ENCODE data around the gene TTC9B.
"Not testable (repeated sequence)": the region's sequence is repeated elsewhere in the genome, so short reads cannot be mapped to it uniquely, and the experiment has no call there.

Gene TTC9B

GRCh38 chr19:40231544-40232424 lies 13.6 kb upstream of the TTC9B start:
- no peak for DNase-seq

- no peak for DNase-seq
Observed at GRCh38 chr19:40231057-40231456, 12.9 kb upstream of the TTC9B start.

DNA sequence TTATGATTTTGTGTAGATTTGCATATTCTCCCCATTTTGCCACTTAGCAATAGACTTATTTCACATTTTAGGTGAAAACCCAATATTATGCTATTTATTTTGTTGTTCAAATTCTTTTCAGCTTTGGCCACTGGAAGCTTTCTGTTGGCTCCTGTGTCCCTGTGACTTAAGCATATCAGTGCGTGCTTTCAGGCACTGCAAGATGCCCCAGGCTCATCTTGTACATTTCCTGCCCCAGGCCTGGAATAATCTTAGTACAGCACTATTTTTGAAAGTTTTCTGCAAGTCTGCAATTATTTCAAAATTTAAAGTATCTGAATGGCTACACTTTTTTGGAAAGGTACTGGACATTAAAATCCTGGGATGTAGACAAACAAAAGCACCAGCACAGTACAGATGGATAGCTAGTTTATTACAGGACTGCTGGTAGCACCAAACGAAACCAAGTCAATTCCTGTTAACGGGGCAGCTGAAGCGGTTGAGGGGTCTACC lies 11.8 kb upstream of the TTC9B start:
- no peak for DNase-seq

DNA sequence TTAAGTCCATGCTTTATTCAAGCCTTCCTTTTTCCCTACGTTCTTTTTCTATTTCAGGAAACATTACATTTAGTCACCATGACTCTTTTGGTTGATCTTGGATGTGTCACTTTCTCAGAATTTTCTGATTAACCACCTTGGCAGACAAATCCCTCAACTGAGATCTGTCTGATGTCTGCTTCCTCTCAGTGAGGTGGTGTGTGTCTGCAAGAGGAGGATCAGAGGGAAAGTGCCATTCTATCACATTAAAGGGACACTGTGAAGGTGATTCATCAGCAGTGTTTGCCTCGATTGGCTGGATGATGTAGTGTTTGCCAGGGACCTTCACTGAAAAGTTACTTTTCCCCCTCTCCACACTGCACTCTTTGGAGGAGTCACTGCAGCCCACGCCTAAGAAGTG lies 11.3 kb upstream of the TTC9B start:
- no peak for DNase-seq

GRCh38 chr19:40228863-40229262 lies 10.7 kb upstream of the TTC9B start:
- DNase-seq = no peak

- DNase-seq = no peak
Observed at GRCh38 chr19:40228346-40228745, 10.2 kb upstream of the TTC9B start.

DNA sequence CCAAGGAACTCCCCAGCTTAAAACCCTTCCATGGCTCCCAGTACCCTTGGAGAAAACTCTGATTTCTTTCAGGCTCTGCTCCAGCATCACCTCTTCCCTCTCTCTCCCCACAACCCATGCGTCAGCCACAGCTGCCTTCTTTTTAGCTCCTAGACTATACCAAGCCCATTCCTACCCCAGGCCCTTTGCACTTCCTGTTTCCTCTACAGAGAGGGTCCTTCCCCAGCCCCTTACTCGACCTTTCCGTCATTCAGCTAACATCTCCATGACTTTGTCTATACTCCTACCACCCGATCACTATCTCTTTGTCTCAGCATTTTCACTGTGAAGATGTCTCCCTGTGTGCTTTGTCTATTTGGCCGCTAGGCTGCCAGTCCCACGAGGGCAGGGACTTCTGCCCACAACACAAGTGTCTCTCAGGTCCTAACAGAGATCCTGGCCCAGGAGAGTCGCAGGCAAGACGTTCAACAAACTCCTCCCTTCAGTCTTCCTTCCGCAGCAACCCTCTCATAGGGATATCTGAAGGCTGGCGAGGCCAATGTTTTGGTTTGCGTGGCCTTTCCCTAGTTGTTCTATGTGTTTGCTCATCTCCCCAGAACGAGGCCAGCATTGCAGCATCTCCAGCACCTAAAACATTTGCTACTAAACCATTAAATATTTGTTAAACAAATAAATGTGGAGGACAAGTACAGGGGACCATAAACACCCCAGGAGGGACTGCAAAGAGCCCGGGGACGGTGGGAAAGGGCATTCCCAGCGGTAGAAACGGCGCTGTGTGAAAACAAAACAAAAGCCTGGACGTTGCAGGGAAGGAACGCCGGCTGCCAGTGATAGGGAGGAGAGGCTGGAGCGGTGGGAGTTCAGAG lies 7.5 kb upstream of the TTC9B start:
- no peak for DNase-seq

- no peak for DNase-seq
Observed at GRCh38 chr19:40224342-40225150, 6.4 kb upstream of the TTC9B start.

DNA sequence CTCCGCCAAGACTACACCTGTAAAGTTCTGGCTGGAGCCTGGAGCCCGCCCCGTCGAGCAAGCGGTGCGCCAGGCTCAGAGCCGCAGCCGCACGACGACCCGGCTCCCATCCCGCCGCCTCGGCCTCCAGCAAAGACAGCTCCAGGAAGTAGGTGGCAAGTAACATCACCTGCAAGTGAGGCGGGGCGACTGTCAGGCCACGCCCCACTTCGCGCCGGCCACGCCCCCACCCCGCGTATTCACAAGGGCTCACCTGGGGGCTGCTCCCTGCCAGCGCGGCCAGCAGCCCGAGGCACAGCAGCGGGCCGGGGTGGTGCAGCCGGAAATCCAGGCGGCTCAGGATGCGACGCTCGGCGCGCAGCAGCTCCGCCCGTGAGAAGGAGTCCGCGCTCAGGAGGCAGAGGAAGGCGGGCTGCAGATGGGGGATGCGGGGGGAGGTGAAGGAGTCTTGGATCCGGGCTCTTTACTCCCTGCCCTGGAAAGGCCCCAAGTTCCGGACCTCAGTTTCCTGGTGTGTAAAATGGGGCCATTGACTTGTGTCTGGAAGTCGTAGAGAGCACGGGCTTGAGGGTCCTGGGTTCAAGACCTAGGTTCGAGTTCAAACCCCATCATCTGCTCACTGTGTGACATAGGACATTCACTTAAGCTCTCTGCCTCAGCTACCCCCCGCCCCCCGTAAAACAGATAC lies 5.1 kb upstream of the TTC9B start:
- DNase-seq = peak; percentile 56

DNA sequence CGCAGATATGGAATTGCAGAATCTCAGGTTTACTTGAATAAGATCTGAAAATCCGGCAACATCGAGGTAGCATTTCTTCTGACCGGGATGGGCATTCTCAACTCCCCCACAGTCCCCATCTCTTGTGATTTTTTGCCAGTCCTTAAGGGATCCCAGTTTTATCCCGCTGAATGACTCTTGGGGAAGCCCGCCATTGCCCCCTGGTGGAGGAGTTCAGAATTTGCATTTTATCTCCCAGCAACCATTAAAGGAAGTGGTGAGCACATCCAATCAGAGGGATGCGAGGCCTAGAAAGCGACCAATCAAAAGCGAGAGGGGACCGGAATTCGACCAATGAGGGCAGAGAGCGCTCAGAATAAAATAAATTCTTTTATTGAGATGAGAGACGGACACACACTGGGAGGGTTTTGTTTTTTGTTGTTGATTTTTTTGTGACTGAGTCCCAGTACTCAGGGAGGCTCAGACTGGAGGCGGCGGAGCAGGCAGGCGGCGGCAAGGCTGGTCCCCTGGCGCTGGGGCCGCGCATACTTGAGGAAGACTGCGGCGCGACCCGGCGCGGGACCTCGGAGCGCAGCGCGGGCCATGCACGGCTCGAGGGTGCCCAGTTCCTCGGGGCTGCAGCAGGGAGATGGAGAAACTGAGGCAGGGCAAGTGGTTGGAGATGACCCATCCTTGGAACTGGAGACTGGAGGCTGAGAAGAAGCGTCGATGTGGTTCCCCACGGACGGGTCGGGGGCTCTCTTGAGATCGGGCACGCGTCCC lies 3.9 kb upstream of the TTC9B start:
- peak; percentile 90 for DNase-seq

GRCh38 chr19:40220674-40221073 lies 2.5 kb upstream of the TTC9B start:
- no peak for DNase-seq

- no peak for DNase-seq
Observed at GRCh38 chr19:40219721-40220276, 1.6 kb upstream of the TTC9B start.

DNA sequence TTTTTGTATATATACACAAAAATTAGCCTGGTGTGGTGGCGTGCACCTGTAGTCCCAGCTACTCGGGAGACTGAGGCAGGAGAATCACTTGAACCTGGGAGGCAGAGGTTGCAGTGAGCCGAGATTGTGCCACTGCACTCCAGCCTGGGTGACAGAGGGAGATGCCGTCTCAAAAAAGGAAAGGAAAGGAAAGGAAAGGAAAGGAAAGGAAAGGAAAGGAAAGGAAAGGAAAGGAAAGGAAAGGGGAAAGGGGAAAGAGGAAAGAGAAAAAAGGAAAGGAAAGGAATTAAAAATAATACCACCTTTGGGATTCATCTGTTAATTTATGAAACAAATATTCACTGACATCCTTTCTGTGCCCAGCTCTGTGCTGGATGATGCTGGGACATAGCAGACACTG lies 845 bp upstream of the TTC9B start:
- DNase-seq = not testable (repeated sequence)

DNA sequence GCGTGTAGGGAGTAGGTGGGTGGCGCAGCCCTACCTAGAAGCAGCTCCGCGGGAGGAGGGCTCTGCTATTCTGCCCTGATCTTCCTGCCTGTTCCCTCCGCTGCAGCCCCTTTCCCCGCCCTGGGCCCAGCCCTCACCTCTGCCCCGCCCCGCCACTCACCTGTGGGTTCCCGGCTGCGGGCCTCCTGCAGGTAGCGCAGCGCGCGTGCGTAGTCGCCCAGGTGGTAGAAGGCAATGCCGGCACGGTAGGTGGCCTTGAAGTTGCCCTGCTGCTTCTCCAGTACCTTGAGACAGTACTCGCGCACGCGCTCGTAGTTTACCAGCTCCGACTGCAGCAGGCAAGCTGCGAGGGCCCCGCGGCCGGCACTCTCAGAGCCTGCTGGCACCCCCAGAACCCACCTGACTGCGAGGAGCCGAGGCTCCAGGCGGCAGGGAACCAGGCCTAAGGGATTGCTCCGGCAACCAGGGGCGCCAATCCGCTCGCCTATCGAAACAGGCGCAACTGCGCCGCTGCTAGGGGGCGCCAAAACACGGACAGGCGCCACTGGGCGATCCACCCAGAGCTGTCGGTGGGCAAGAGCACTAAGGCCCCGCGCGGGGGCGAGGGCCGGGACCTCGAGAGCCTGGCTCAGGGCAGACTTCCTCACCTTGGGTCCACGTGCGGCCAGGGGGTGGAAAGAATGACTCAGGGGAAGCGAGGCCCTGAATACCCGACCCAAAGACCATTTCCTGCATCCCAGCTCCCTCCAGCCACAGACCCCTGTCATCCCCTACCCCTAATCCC lies 965 bp downstream of the TTC9B start:
- no peak for DNase-seq

GRCh38 chr19:40216777-40217026 lies 1.5 kb downstream of the TTC9B start:
- no peak for DNase-seq

DNA sequence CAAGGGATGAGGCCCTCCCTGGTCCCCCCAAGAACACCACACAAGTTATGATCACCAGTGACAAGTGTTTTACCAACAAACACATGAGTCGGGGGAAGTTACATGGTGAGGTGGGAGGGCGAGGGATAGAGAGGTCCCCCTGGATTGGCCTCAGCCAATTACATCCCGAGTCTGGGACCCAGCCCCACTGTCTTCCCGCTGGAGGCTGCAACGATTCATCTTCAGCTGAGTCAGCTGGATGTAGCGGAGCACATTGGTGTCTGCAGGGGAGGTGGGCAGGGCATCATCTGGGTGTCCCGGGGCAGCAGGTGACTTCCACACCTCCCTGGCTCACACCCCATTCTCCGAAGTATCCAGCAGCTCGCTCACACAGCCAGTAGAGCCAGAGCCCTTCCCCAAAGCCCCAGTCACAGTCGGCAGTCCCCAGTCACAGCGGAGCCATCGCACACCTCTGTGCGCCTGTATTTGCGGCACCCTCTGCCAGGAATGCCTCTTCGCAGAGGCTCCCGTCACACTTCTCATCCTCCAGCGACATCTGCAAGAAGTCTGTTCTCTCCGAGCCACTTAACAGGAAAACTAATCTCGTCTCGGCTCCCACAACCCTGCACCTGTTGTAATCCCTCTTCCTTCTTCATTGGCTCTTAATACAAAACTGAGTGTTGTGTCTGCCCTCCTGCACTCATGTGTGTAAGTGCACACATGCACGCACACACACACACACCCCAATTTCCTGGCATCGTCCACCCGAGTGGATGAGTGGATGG lies 2.0 kb downstream of the TTC9B start:
- DNase-seq = no peak

- DNase-seq = no peak
Observed at GRCh38 chr19:40214936-40215335, 3.2 kb downstream of the TTC9B start.

- no peak for DNase-seq
Observed at GRCh38 chr19:40213882-40214570, 4.2 kb downstream of the TTC9B start.

GRCh38 chr19:40213251-40213829 lies 4.8 kb downstream of the TTC9B start:
- DNase-seq = no peak
